HG02678 (cell line): ENCODE measurements around the gene CTLA4.
"Not testable (repeated sequence)": the region's sequence is repeated elsewhere in the genome, so short reads cannot be mapped to it uniquely, and the experiment has no call there.

Experiments
- ATAC-seq: cut with Tn5 transposase; IDR thresholded peaks from one replicate; pipeline ENCODE4 v1.9.1; 2021; ENCODE audit warnings: mild to moderate bottlenecking, moderate library complexity; ENCODE audit not compliant: unreplicated experiment

The CTLA4 gene

GRCh38 chr2:203855274-203855673 is 12.3 kb upstream of the CTLA4 start:
- no peak for ATAC-seq

- ATAC-seq = no peak
Measured at GRCh38 chr2:203857656-203858055, 9.9 kb upstream of the CTLA4 start.

- ATAC-seq = no peak
Measured at GRCh38 chr2:203858176-203858575, 9.4 kb upstream of the CTLA4 start.

GRCh38 chr2:203859030-203859789 is 8.4 kb upstream of the CTLA4 start:
- ATAC-seq = no peak

- no peak for ATAC-seq
Measured at GRCh38 chr2:203861197-203861596, 6.4 kb upstream of the CTLA4 start.

- no peak for ATAC-seq
Measured at GRCh38 chr2:203861607-203862006, 6.0 kb upstream of the CTLA4 start.

GRCh38 chr2:203869223-203870042 is 1.9 kb downstream of the CTLA4 start:
- ATAC-seq = no peak

GRCh38 chr2:203870481-203870880 is 2.9 kb downstream of the CTLA4 start:
- no peak for ATAC-seq

- ATAC-seq = no peak
Measured at GRCh38 chr2:203870941-203871340, 3.4 kb downstream of the CTLA4 start.

- peak; percentile 97 for ATAC-seq
Measured at GRCh38 chr2:203871371-203871983, 3.9 kb downstream of the CTLA4 start.

GRCh38 chr2:203873461-203873860 is 5.9 kb downstream of the CTLA4 start:
- ATAC-seq = no peak

- ATAC-seq = no peak
Measured at GRCh38 chr2:203873921-203874631, 6.5 kb downstream of the CTLA4 start.

- ATAC-seq = no peak
Measured at GRCh38 chr2:203875471-203875870, 7.9 kb downstream of the CTLA4 start.

GRCh38 chr2:203876328-203876727 is 8.8 kb downstream of the CTLA4 start:
- no peak for ATAC-seq

- no peak for ATAC-seq
Measured at GRCh38 chr2:203878063-203878462, 10.5 kb downstream of the CTLA4 start.

- ATAC-seq = no peak
Measured at GRCh38 chr2:203880557-203881125, 13.1 kb downstream of the CTLA4 start.

- not testable (repeated sequence) for ATAC-seq
Measured at GRCh38 chr2:203881185-203881584, 13.6 kb downstream of the CTLA4 start.

- no peak for ATAC-seq
Measured at GRCh38 chr2:203882551-203882950, 15.0 kb downstream of the CTLA4 start.

- no peak for ATAC-seq
Measured at GRCh38 chr2:203886661-203887151, 19.1 kb downstream of the CTLA4 start.

GRCh38 chr2:203887677-203888076 is 20.1 kb downstream of the CTLA4 start:
- ATAC-seq = no peak

- ATAC-seq = no peak
Measured at GRCh38 chr2:203889542-203889941, 22.0 kb downstream of the CTLA4 start.
